ENCODE data around the gene GPR157.

GPR157 gene

DNA sequence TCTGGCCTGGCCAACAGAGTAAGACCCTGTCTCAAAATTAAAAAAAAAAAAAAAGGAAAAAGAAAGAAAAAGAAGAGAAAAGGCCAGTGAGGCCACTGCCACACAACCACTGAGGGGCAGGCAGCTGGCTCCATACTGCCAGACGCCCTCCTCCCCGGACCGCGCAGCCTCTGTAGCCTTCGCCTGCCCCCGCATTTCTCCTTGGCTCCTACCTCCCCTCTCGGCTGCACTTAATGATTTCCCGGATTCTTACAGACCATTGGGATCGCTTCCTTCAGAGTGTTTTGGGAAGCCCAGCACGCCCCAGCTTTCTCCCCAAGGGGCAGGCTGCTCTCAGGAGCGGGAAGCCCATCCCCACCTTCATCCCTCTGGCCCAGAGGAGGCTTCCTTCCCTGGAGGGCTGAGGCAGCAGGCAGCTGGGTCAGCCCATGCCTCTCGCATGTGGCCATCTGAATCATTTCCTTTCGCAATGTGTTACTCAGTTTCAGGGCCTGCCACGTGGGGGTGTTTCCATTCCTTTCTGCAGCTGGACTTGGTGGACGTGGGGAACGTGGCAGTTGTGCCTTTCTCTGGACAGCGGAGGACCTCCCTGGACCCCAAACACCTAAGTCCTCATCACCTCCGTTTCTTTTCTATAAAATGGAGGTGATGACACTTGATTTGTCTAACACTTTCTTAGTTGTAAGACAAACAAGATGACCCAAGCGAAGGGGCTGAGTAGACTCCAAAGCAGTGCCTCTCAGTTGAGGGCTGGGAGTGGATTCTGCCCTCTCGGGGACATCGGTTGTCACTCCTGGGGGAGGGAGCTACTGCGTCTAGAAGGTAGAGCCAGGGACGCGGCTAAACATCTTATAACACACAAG, 61.7 kb downstream of the GPR157 start:
- no peak for DNase-seq (ENCODE audit: low read depth in 1 of 2, low spot score in 1 of 2)

DNA sequence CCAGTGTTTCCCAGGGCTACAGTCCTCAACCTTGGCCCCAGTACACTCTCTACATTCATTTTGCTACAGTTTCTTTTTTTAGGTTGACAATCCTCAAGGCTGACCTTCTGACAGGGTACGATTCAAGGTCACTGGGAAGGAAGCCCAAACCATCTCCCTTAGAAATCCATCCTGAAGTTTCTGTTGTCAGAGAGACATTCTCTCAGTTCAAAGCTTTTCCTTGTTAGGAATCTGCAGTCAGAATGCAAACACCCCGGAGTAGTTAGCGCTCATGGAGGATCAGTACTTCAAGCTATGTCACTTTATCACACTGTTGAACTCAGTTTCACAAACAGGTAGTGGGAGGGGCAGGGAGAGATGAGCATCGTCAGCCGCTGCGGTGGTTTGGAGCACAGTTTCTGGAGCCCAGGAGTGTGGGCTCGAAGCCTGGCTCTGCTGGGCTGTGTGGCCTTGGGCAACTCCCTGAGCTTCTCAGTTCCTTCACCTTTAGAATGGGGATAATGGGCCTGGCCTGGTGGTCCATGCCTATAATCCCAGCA, 63.6 kb downstream of the GPR157 start:
- DNase-seq (ENCODE audit: low read depth in 1 of 2, low spot score in 1 of 2): no peak

DNA sequence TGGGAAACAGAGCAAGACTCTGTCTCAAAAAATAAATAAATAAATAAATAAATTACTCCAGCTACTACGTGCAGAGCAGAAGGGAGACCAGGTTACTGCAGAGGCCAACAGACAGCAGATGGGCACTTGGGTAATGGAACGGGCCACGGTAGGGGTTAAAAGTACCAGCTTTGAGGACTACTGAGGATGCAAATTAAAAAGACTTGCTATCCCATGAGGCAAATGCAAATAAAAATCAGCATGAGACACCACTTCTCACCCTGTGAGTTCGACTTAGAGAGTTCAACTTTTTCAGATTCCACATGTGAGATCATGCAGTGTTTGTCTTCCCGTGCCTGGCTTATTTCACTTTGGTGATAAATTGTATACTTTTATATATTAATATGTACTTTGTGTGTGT, 66.1 kb downstream of the GPR157 start:
- DNase-seq (ENCODE audit: low read depth in 1 of 2, low spot score in 1 of 2): no peak

DNA sequence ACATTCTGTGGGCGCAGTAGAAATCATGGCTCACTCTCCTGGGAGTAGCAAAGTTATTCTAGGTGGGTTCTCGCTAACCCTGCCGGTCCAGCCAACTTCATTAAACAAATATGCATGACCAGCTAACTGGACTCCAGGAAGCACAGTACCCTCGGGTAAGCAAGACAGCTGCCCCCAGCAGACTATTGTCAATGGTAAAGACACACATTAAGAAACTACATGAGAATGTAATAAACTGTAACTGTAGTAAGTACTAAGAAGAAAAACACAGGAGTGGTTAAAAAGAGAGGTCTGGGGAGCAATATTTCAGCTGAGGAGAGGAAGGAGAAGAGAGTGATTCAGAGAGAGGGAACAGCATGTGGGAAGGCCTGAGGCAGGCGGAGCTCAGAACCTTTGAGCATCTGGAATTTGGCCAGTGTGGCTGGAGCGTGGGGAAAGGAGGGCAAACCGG, 66.9 kb downstream of the GPR157 start:
- no peak for DNase-seq (ENCODE audit: low read depth in 1 of 2, low spot score in 1 of 2)

DNA sequence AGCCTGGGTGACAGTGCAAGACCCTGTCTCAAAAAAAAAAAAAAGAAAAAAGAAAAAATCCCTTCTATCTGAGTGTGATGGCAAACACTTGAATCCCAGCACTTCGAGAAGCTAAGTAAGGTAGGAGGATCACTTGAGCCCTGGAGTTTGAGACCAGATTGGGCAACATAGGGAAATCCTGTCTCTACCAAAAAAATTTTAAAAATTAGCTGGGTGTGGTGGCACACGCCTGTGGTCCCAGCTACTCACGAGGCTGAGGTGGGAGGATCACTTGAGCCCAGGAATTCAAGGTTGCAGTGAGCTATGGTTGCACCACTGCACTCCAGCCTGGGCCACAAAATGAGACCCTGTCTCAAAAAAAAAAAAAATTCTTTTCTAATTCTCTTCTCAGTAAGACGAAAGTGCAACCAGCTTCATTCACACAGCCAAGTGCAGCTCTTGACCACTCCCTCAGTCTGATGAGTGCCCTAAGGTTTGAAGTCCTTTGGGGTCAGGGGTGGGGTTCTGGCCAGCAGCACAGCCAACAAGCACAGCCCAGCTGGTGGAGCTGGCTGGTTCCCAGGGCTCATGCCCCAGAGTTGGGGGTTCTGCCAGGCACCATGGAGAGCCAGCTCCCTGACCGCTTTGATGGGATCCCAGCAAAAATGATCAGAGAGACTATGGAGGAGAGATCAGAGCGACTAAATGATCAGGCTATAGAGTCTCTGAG, 67.5 kb downstream of the GPR157 start:
- no peak for DNase-seq (ENCODE audit: low read depth in 1 of 2, low spot score in 1 of 2)

DNA sequence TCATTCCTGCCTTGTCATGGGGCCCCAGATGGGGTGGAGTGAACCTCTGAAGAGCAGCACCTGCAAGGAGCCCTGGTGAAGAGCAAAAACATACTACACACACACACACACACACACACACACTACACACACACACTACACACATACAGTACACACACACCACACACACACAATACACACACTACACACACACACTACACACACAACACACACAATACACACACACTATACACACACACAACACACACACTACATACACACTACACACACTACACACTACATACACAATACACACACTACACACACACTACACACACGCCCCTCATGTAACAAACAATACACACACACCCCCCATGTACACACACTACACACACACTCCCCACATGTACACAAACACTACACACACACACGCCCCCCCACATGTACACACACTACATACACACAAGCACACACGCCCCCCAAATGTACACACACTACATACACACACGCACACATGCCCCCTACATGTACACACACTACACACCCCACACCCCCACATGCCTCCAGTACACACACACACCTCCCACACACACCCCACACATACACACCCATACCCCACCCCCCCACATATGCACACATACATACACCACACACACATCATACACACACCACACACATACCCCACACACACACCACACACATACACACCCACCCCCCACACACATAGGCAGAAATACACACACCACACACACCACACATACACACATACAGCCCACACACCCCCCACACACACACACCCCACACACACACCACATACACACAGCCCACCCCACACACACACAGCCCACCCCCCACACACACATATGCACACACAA, 68.8 kb downstream of the GPR157 start:
- no peak for DNase-seq (ENCODE audit: low read depth in 1 of 2, low spot score in 1 of 2)

DNA sequence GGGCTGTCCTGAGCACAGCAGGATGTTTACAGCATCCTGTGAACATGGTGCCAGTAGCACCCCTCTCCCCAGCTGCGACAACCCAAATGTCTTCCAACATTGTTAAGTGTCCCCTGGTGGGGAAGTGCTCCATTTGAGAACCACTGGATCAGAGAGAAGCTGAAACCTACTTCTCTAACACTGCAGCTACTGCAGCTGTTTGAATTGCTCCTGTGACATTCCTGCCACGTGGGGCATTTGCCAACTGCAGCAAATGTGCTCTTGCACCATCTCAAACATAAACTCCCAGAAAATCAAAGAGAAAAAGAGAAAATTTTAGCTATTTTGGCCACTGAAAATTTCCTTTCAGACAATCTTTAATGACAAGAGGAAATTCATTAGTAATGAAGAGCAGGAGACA, 70.4 kb downstream of the GPR157 start:
- DNase-seq (ENCODE audit: low read depth in 1 of 2, low spot score in 1 of 2): no peak

DNA sequence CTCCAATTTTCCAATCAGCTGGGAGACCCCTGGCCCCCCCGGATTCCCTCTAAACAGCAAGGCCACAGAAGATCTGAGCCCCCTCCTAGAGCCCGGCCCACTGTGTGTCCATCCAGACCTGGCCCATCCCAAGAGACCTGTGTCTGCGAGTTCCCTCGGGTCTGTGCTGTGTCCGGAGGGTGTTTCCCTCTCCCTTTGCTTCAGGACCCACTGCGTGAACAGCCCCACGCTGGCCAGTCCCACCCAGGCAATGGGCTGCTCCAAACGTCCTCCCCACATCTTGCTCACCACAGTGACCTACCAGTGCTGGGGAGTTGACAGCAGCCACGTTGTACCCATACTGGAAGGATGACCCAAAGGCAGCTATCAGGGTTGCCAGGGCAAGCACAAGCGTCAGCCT, 71.1 kb downstream of the GPR157 start:
- DNase-seq (ENCODE audit: low read depth in 1 of 2, low spot score in 1 of 2): no peak

DNA sequence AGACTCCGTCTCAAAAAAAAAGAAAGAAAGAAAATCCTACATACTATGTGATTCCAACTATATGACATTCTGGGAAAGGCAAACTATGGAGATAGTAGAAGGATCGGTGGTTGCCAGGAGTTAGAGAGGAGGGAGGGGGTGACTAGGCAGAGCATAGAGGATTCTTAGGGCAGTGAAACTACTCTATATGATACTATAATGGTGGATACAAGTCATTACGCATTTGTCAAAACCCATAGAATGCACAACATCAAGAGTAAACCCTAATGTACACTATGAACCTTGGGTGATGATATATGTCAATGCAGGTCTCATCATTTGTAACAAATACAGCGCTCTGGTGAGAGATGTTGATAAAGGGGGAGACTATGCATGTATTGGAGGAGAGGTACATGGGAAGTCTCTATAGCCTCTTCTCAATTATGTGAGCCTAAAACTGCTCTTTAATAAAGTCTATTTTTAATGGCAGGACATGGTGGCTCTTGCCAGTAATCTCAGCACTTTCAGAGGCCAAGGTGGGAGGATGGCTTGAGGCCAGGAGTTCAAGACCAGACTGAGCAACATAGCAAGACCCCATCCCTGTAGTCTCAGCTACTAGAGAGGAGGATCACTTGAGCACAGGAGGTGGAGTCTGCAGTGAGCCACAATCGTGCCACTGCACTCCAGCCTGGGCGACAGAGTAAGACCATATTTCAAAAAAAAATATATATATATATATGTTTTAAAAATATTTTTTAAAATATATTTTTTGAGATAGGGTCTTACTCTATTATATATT, 76.4 kb downstream of the GPR157 start:
- no peak for DNase-seq (ENCODE audit: low read depth in 1 of 2, low spot score in 1 of 2)

DNA sequence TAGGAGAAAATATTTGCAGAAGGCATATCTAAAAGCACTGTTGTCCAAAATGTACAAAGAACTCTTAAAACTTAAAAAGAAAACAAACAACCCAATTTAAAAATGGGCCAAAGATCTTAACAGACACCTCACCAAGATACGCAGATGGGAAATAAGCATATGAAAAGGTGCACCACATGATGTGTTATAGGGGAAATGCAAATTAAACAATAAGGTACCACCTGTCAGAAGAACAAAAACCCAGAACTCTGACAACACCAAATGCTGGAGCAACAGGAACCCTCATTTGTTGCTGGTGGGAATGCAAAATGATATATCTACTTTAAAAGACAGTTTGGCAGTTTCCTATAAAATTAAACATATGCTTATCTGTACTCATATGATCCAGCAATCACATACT, 77.5 kb downstream of the GPR157 start:
- no peak for DNase-seq (ENCODE audit: low read depth in 1 of 2, low spot score in 1 of 2)

DNA sequence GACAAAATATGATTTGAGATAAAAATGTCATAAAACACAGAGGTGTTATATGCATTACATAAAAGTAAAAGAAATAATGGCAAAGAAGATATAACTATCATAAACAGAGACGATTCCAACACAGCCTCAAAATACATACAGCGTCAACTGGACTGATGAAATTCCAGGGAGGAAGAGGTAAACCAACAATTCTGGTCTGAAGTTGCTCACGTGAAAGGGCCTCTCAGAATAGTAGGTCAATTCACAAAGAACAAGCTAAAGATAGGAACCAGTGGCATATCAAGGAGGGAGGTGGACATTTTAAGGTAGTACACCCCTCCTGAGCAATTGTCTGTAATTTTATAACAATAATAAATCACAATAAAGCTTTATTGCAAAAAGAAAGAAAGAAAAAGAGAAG, 78.1 kb downstream of the GPR157 start:
- no peak for DNase-seq (ENCODE audit: low read depth in 1 of 2, low spot score in 1 of 2)
